Effector CD4-positive, alpha-beta T cell (primary cell): ENCODE results near the gene SLC16A8.
"Not testable (repeated sequence)": the region's sequence is repeated elsewhere in the genome, so short reads cannot be mapped to it uniquely, and the experiment has no call there.

Experiments used
- DNase-seq: peaks from one replicate; pipeline ENCODE4 v3.0.0-alpha.2; 2020

SLC16A8 gene

DNA sequence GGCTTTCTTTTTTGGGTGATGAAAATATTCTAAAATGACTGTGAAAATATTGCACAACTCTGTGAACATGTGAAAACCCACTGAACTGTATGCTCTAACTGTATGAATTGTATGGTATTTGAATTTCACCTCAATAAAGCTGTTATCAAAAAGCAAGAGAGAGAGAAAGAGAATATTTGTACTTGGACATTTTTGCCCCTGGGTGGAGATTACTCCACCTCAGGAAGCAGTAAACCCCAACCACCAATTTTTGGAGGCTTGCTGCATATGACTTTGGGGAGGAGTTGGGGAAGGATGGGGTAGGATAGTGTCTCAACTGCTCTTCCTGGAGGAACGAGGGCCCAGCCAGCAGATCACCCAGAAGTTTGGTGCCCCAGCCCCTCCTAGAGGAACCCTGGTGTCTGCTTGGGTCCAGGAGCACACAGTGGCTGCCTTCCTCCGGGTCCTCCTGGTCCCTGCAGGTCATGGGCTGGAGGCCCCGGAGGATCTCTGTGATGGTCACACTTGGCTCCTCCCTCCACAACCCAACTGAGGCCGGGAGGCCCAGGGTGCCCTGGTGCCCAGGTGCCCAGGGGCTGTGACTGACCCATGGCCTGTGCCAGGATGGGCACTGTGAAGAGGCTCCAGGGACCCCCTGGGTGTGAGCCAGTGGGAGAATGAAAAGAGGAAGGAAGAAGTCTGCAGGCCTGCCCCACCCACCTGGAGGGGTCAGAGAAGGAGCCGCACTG is 42.1 kb downstream of the SLC16A8 start:
- DNase-seq: no peak

DNA sequence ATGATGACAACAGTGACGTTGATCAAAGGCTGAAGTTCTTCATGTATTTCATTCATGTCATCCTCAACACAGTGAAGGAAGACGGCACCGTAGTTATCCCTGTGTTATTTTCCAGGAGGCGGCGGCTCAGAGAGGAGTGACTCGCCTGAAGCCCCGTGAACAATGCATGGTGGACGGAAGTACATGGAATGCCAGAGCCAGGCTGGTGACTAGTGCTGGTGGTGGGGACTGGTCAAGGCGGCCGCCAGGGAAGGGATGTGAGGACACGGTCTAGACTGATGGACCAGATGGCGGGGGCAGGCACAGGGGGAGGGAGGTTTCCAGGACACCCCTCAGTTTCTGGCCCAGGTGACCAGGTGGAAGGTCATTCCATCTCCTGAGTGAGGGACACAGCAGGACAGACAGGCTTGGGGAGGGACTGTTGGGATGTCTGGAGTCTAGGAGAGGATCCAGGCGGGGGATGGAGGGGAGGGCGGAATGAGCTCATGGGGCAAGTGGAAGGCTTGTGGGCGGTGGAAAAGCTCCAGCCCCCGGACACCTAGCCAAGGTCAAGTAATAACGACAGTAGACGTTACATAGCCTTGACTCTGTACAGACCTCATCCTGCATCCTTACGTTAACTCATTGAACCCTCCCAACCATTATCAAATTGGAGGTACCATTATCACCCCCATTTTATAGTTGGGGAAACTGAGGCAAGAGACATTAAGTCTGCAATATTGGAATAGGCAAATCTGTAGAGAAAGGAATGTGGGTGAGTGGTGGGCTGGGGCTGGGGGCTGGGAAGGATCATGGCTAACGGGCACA is 42.8 kb downstream of the SLC16A8 start:
- DNase-seq: no peak

DNA sequence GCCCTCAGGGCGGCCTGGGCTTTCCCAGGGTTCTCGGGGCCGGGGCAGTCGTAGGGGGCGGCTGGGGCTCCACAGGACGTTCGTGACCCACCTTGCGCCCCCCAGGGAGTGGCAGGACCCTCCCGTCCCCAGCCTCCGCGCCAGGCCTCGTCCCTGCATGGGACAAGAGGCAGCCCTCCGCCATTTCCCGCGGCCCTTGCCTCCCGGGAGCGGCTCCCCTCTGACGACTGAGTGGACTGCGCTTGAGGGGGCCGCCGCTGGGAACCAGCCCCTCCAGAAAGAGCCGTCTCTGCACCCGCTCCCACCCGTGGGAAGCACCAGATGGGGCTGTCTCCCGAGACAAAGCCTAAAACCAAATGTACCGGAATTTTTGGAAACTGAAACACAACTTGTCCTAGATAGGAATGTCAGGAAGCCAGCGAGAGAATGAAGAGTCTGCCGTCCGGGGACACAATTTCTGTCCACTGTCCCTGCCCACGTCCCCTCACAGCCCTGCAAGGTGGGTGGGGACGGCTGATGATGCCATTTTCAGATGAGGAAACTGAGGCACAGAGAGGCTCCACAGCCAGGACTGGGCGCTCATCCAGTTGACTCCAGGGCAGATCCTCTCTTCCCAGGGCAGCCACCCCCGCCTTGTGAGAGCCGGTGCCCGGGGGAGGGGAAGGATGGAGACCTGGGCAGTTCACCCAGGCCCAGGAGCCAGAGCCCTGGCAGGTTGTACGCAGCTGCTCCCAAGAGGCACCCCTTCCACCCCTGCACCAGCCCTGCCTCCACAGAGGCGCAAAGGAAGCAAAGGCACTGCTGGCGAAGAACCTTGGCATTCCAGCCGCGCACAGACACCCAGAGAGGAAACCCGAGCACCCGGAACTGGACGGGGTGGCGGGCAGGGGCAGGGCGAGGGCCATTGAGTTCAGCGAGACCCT is 44.8 kb downstream of the SLC16A8 start:
- no peak for DNase-seq

DNA sequence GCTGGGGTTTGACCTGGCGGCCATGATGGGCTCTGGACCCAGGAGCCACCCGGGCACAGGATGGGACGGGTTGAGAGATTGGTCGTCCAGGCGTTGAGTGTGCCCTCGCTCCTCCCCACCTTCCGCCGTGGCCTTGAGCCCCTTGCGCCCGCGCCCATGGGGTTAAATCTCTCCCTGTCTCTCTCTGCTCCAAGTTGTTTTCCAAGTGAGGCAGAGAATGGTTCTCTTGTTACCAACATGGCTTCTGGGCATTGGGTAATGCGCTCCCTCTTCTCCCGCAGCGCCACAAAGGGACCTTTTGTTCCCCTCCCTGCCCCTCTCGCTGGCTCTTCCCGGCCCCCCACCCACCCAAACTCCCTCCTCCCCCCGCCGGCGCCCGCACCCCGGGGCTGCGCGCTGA is 45.6 kb downstream of the SLC16A8 start:
- no peak for DNase-seq

DNA sequence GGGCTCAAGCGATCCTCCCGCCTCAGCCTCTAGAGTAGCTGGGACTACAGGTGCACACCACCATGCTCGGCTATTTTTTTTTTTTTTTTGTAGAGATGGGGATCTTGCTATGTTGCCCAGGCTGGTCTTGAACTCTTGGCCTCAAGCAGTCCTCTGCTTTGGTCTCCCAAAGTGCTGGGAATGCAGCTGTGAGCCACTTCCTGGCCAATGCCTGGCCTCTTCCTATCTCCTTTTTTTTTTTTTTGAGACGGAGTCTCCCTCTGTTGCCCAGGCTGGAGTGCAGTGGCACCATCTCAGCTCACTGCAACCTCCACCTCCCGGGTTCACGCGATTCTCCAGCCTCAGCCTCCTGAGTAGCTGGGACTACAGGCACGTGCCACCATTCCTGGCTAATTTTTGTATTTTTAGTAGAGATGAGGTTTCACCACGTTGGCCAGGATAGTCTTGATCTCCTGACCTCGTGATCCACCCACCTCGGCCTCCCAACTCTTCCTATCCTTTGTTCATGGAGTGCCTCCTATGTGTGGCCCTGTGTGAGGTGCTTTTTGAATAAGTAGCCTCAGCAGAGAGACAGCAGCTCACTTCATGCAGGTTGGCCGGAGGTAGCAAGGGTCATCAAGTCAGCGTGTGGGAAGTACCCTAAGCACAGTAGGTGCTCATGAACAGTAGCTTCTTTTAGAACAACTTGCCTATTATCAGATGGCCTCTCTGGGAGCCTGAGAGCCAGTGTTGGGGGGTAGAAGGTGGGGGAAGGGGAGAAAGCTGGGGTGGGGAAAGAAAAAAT is 46.4 kb downstream of the SLC16A8 start:
- DNase-seq: not testable (repeated sequence)

DNA sequence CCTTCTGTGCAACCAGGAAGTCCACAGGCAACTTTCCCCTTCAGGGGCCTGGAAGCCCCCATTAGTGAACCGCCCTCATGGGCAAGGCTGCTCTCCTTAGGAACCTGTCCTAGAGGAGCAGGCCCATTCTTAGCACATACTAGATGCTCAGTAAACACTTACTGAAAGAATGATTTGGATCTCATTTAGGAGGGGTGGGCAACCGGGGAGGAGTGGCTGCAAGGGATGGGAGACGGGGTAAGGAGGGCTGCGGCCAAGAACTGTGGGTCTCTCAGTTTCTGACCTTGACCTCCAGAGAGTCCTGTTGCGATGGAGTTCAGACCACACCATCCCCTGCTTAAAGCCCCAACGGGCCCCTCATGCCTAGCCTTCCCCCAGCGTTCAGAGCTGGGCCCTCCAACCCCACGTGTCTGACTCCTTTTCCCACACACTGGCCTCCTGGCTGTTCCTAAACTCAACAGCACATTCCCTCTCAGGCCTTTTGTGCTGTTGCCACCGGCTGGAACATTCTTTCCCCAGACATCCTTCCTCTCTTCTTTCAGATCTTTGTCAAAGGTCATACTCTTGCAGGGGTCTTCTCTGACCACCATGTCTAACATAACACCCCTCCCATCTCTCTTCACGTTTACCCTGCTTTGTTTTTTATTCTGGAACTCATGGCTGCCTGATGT is 47.5 kb downstream of the SLC16A8 start:
- DNase-seq: no peak

DNA sequence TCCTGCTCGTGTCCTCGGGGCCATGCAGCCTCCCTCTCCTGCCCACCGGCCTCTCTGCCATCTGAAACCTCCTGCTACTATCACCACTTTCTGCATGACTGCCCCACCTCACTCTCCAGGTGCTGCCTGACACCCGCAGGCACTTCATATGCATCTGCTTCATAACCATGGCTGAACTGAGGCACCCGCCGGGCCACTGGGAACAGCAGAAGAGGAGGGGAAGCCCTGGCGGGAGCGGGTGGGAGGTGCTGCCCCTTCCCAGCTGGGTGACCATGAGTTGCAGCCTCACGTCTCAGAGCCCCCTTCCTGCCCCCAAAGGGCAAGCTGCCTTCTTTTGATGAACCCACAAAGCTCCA is 48.5 kb downstream of the SLC16A8 start:
- DNase-seq: no peak

DNA sequence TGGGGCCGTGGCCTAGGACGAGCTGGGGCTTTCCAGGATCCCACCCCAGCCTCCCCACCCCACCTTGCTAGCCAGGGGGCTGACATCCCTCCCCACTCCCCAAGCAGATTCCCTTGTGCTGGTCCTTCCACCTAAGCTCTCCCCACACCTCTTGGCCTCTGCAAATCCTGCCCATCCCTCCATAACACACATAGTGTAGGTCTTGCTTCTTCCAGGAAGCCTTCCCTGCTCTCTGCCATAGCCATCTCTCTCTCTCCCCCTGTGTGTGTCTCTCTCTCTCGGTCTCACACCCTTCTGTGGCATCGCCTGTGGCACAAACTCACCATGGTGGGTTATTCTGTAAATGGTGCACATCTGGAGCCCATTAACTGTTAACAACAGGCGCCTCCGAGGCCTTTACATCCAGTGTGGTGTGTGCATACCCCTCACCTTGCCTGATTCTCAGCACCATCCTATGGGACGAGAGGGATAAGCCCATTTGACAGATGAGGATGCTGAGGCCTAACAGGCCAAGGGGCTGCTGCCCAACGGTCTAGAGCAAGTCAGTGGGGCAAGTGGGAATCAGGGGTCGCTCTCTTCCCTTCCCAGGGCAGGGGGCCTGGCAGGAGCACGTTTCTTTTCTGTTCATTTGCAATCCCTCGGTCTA is 49.0 kb downstream of the SLC16A8 start:
- DNase-seq: no peak

DNA sequence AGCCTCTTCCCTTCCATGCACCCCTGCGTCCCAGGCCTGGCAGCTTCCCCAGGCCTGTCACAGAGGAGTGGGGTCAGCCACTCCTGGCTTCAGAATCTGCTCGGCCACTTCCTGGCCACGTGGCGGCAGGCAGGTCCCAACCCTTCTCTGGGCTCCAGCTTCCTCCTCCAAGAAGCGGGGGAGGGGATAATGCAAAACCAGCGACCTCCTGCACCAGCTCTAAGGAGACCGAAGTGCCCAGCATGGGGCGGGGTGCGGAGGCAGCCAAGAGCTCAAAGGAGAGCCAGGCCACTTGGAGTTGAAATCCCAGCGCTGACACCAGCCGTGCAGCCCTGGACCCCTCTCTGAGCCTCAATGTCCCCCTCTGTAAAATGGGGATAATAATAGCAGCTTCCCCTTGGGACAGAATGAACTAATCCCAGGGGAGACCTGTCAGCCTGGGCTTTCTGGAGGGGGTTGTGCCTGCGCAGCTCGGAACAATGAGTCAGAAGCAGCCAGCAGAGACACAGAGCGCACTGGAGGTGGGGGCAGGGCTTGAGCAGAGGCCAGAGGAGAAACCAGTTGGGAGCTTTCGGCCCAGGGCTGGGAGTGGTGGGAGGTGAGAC is 49.6 kb downstream of the SLC16A8 start:
- DNase-seq: no peak

DNA sequence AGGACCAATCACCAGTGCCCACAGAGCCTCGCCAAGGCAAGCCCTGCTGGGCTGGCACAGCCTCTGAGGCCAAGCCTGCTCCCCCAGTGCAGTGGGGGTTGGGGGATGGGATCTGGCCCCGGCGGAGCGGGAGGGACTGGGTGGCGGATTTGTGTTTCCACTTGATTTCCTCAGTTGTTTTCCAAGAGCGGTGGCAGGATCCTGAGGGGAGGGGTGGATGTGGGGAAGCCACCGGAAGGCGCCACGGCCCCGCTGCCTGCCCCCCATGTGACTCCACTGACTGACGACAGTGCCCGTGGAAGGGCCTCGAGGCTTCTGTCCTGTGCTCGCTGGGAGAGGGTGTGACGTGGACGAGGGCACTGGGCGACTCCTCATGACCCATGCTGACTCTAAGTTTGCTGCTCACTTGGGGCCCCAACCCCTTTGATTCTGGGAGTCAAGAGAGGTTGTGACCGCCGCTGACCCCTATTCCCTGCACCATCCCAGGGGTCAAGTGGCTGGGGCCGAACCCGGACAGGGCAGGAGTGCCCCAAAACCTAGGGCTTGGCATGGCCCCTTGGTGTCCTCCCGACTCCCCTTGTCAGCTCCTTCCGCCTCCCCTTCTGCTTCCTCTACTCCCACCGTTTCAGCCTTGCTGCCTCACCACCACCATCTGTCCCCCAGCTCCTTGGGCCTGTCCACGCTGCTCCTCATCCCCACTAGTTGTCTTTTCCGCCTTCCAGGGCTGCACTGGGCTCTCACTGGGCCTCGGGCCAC is 50.3 kb downstream of the SLC16A8 start:
- DNase-seq: no peak

DNA sequence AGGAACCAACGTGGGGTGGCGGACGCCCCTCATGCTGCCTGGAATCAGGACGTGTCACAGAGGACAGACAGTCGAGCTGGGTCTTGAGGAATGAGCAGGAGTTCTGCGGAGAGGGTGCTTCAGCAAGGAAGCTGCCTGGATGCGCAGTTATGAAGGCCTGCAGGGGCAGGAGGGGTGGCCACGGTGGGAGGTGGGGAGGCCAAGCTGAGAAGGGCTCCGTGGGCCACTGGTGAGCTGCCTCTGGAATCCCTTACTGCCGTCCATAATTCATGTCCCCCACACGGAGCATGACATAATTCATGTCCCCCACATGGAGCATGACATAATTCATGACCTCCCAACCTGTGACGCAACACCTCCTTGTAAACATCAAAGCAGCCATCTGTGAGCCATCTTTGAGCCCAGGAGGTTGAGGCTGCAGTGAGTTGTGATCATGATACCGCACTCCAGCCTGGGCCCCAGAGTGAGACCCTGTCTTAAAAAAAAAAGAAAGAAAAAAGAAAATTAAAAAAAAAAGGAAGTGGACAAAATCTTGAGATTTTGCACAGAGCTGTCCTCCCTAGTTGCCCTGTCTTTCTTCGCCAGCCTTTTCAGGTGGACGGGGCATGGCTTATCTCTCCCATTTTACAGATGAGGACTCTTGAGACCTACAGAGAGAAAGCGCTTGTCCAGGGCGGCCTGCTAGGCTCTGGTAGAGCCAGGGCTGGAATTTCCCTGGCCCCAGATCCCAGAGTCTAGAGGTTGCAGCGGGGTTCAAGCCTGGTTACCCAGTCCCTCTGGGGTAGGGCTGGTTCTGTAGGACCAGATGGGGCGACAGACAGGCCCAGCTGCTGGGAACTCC is 51.1 kb downstream of the SLC16A8 start:
- no peak for DNase-seq

DNA sequence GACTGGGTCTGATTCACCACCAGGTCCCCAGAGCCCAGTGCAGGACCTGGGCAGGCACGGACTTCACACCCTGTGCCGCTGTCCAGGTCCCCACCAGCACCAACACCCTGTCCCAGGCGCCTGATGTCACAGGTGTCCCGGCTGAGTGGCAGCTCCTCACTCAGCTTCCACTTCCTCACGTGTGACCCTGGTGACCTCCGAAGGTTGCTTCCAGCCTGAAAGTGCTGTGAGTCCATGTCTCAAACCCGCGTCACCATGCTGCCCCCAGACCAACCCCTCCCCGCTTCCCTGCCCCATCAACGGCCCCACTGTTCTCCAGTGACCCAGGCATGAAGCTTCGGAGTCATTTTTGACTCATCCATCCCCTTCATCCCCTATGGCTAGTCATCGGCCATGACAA is 52.5 kb downstream of the SLC16A8 start:
- no peak for DNase-seq

DNA sequence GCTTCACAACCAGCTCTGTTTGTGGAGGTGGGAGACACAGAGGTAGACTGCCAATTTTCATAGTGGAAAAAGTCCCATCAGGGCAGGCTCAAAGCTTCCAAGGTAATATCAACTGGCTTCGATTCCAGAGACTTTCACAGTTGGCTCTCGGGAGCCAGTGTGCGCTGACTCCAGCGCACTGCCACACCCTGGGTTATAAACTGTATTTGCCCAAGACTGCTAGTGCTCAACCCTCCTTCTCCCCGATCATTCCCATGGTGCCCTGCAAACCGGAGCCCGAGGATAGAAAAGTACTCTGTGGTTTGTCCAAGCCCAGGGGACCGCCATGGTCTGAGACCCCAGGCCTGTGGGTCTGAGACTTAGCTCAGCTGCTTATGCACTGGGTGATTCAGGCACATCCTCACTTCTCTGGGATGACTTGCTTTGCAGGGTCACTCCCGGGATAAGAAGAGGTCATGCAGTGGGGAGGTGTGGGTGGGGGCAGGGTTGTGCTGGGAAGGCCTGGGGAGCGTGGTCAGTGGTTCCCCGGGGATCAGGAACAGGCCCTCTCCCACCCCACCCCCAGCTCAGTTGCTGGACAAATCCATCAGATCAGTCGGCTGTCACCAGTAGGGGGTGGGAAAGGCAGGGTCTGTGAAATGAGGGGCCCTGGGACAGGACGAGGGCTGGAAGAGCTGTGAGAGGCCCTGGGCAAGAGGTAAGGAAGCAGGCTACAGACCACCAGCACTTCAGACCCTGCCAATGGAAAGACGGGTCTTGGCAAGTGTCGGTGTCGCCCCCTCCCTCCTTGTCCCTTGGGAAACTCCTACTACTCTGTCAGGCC is 53.5 kb downstream of the SLC16A8 start:
- DNase-seq: no peak

DNA sequence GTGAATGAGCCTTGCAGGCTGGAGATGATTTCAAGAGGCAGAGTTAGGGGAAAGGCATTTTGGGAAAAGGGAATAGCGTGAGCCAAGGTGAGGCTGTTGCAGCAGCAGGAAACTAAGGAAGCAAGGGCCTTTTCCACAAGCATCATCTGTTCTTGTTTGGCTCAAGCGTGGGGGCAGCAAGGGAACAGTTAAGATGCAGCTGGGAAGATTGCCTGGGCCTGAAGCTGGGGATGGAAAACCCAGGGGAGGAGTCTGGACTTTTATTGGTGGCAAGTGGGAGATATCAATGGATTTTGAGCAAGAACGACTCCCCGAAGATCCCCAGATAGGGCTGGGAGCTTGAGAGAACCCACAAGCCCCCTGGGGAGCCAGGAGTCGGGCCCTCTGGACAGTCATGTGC is 54.1 kb downstream of the SLC16A8 start:
- DNase-seq: no peak

DNA sequence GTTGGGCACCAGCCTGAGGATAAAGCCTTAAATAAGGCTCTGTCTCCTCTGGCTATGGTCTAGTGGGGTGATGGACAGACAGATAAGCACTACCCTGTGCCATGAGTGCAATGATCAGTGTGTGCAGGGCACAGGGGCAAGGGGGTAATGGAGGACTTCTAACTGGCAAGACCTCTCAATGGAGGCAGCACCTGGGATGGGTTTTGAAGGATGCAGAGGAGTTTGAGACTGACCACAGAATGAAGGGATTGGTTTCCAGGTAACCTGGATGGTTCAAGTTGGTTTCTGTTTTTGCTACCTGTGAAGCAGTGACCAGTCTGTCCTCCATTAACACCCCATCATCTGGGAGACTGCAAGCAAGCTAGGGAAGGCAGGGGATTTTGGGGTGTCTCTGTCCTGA is 54.6 kb downstream of the SLC16A8 start:
- no peak for DNase-seq

DNA sequence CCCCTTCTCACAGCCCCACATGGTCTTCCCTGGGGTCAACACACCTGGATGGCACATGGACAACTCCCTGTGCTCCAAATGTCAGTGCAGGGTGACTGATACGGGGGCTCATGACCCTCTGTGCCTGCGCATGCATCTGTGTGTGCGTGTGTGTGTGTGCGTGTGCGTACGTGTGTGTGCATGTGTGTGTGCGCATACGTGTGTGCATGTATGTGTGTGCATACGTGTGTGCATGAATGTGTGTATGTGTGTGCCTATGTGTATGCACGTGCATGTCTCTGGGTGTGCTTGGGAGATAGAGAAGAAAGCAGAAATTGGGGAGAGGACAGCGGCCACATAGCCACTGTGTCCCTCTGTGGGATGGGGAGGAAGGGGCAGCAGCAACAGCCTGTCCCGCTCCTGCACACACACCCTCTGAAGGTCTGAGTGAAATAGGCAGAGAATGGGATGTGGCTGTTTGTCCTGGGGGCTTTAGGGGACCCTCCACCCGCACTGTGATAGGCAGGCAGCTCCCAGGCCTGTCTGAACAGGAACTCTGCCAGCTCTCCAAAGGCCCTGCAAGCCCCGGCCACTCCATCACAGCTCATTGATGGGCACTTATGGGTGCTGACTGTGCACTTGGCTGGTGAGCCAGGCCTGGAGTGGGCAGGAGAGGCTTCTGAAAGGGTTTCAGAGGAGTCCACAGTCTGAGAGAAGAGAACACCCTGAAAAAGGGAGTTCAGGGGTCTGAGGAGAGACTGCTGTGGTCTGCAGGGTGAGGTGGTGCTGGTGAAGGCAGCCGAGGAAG is 55.4 kb downstream of the SLC16A8 start:
- DNase-seq: no peak
